Measurements from ENCODE around the gene WNT5B. TPM values are rescaled to one million over a fixed set of nuclear protein-coding genes. Genes with fewer than 3 reads are reported as not detected.

Gene WNT5B
- total and polyA plus RNA-seq, 9 of the 15 experiments (the other 6 are each of a cell fraction or from before 2014, with no cell fraction given), result 0.42 to 16.8 (median 5.4) TPM

- TF ChIP-seq AFF4 (CRISPR knock-in tag; IDR thresholded peaks at IDR 0.05) (no peak), MCM5 (IDR thresholded peaks at IDR 0.05; ENCODE audit: low read depth) (no peak), SIX5 (IDR thresholded peaks at IDR 0.05; ENCODE audit: borderline replicate concordance in 1 of 2, insufficient read depth in 1 of 2, low read depth in 1 of 2, low read length in 2 of 2) (peak; percentile 34 to 37; a peak in 3 of 4 replicates), CHD4 (IDR thresholded peaks at IDR 0.05; ENCODE audit: insufficient read depth, insufficient replicate concordance, low read depth, low read length, poor library complexity, severe bottlenecking) (no peak), E2F3 (CRISPR knock-in tag; IDR thresholded peaks at IDR 0.05) (no peak), NR2C1 (IDR thresholded peaks at IDR 0.05) (no peak), NR2C1 (tag; IDR thresholded peaks at IDR 0.05) (0 out of 2 replicates have a peak, but pooled peaks have one; percentile 25), TBP (optimal IDR thresholded peaks at IDR 0.05; ENCODE audit: low read depth, low read length) (peak; percentile 80), POLR2B (IDR thresholded peaks at IDR 0.05; ENCODE audit: low read depth, partially characterized antibody) (peak; percentile 60), RBM39 (optimal IDR thresholded peaks at IDR 0.05; ENCODE audit: low read depth, low read length) (no peak), TEAD2 (tag; IDR thresholded peaks at IDR 0.05) (0 out of 2 replicates have a peak, but pooled peaks have one; percentile 20), ZNF586 (CRISPR knock-in tag; conservative IDR thresholded peaks at IDR 0.05) (no peak), LCOR (CRISPR knock-in tag; IDR thresholded peaks at IDR 0.05) (peak; percentile 82), ZNF592 (IDR thresholded peaks at IDR 0.05) (no peak), PBX2 (CRISPR knock-in tag; IDR thresholded peaks at IDR 0.05; ENCODE audit: low read depth) (no peak), PBX2 (tag; conservative IDR thresholded peaks at IDR 0.05; ENCODE audit: low read depth) (no peak), ELF1 (tag; IDR thresholded peaks at IDR 0.05) (peak; percentile 96)
These were observed 61.6 kb downstream of the WNT5B start, which contains the start of gene ADIPOR2 (continued) for GRCh38 chr12:1690578-1691122.

All from K562 (cell line).